ENCODE measurements around the gene GRK2. TPM values are rescaled to one million over a fixed set of nuclear protein-coding genes. Genes with fewer than 3 reads are reported as not detected.

GRK2 gene
- total and polyA plus RNA-seq, 9 of the 15 experiments (the other 6 are each of a cell fraction or from before 2014, with no cell fraction given): 0.24 to 95.8 (median 56.5) TPM

DNA sequence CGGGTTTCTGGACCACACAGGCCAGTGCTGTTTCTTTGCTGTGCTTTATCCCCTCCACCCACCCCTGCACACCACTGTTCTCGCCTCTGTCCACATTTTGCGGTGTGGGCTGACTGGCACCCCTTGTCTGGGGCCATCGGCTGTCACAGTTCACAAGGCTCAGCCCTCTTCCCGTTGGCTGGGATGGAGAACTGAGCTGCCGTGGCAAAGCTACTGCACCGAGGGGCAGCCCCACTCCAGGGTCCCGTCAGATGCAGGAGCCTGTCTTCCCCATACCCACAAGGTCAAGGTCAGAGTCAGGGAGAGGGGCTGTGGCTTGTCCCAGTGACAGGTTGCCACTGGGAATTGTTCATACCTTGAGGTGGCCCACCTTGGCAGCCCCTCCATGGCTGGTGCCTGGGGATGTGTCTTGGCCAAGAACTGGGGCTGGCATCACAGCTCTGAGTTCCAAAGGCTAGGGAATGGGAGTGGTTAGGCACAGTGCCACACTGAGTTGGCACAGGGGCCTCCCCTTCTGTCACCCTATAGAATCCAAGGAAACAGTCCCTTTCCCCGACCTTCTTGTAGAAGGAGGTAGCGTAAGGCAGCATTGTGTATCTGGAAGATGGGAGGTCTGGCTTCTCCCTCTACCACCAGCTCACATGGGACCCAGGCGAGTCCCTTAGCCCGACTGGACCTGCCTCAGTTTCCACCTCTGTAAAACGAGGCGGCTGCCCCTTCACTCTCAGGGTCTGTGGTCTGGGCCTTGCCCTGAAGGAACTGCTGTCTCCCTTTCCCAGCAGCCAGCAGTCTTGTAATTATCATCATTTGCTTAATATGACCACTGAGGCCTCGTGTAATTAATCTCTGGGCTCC is 3.4 kb downstream of the GRK2 start:
- Histone ChIP-seq H3K27me3 (ENCODE audit: control insufficient read depth in 2 of 2, insufficient read depth in 2 of 2, low read length in 2 of 2) (no peaks in the 10 kb centered on the region), H3K9me1 (ENCODE audit: control insufficient read depth, insufficient read depth, low read length) (peaks cover 7% of the 10 kb centered on the region), H3K27ac (ENCODE audit: extremely low read depth, low read depth, low read length) (peak overlapping the region; percentile 22; the same call in 1 of the 3 replicates), H3K9ac (ENCODE audit: insufficient read depth in 1 of 2, low read depth in 2 of 2, low read length in 2 of 2) (peak overlapping the region in 1 of 2 experiments; percentile 70; a peak in 2 of 4 replicates), H3K79me2 (ENCODE audit: control insufficient read depth, insufficient read depth, low read length) (peaks cover 82% of the 10 kb centered on the region), H4K20me1 (replicated peaks; ENCODE audit: control insufficient read depth, insufficient read depth, low read length) (peaks cover 20% of the 10 kb centered on the region; the same call in 1 of the 2 replicates), H3K4me3 (no peak overlapping the region), H2AFZ (ENCODE audit: low read depth, low read length) (no peak overlapping the region), H3K4me1 (replicated peaks in 1 of 2; ENCODE audit: control insufficient read depth in 2 of 2, insufficient read depth in 2 of 2, low read length in 2 of 2) (peaks cover 34 to 76% of the 10 kb centered on the region in 2 experiments), H3K9me3 (replicated peaks; ENCODE audit: control insufficient read depth, insufficient read depth, low read depth, low read length) (no peaks in the 10 kb centered on the region), H3K36me3 (ENCODE audit: control insufficient read depth, insufficient read depth, low read length) (peaks cover 64% of the 10 kb centered on the region; the same call in 2 of the 3 replicates), H3K4me2 (ENCODE audit: insufficient read depth, low read length) (0 out of 2 replicates have a peak overlapping the region, but pooled peaks have one; percentile 25)
- in situ Hi-C loops (cut with MboI): no loop called here
- WGBS (ENCODE audit: insufficient coverage, low coverage, missing lambda C conversion rate): 73% methylated on average over 15 of the region's 15 CpGs
- CTCF ChIA-PET (ENCODE audit: low intra/inter-chr PET ratio): no interaction called here
- ATAC-seq: no peak
- FAIRE-seq: no peak
- POLR2A ChIA-PET: interaction anchor here (0.6 to 1.6 kb wide), 8 partner anchors 8 to 245 kb away, joined by 3 to 5 read pairs (median 4); no protein-coding TSS in a partner anchor
- intact Hi-C loops (cut with micrococcal nuclease): no loop called here
- TF ChIP-seq HNRNPUL1 (IDR thresholded peaks at IDR 0.05; ENCODE audit: low read length) (no peak), MCM7 (IDR thresholded peaks at IDR 0.05) (no peak), ZNF830 (CRISPR knock-in tag; IDR thresholded peaks at IDR 0.05) (no peak), RBFOX2 (IDR thresholded peaks at IDR 0.05; ENCODE audit: low read depth, low read length) (peak; percentile 46; the same call in 1 of the 2 replicates), ZNF778 (CRISPR knock-in tag; IDR thresholded peaks at IDR 0.05) (no peak), DPF2 (IDR thresholded peaks at IDR 0.05) (no peak), ARID2 (IDR thresholded peaks at IDR 0.05) (no peak), MEF2D (tag; conservative IDR thresholded peaks at IDR 0.05; ENCODE audit: low read depth) (no peak)
- TF ChIP-seq, protein P1, sequence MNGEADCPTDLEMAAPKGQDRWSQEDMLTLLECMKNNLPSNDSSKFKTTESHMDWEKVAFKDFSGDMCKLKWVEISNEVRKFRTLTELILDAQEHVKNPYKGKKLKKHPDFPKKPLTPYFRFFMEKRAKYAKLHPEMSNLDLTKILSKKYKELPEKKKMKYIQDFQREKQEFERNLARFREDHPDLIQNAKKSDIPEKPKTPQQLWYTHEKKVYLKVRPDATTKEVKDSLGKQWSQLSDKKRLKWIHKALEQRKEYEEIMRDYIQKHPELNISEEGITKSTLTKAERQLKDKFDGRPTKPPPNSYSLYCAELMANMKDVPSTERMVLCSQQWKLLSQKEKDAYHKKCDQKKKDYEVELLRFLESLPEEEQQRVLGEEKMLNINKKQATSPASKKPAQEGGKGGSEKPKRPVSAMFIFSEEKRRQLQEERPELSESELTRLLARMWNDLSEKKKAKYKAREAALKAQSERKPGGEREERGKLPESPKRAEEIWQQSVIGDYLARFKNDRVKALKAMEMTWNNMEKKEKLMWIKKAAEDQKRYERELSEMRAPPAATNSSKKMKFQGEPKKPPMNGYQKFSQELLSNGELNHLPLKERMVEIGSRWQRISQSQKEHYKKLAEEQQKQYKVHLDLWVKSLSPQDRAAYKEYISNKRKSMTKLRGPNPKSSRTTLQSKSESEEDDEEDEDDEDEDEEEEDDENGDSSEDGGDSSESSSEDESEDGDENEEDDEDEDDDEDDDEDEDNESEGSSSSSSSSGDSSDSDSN (IDR thresholded peaks at IDR 0.05; ENCODE audit: borderline replicate concordance in 1 of 2, low read depth in 2 of 2, low read length in 2 of 2): no peak
- no peak for DNase-seq (ENCODE audit: extremely low read depth in 1 of 4, low spot score in 3 of 4)
- BruUV-seq (replicated peaks): no TSS peak

Measured in K562 (cell line).